Lung (tissue), 12 donors: ENCODE measurements around the gene OR6K2. TPM values are rescaled to one million over a fixed set of nuclear protein-coding genes. Genes with fewer than 3 reads are reported as not detected.
"Not testable (repeated sequence)": the region's sequence is repeated elsewhere in the genome, so short reads cannot be mapped to it uniquely, and the experiment has no call there.

Experiments used
- ATAC-seq: fragments of 200-7000 bp; cut with Tn5 transposase; one replicate; pipeline ENCODE4 v1.9.1; 2020; ENCODE audit warnings: moderate number of reproducible peaks; ENCODE audit not compliant: insufficient read depth, low FRiP score
- DNase-seq, 3 donors: peaks; one replicate each; pipeline ENCODE4 v3.0.0-alpha.2; 2013 to 2017
- H3K27ac ChIP-seq, 2 donors: one replicate each; pipeline ENCODE4 v1.5.1; 2013; ENCODE audit warnings: mild to moderate bottlenecking in 2 of 2, moderate library complexity in 2 of 2, control low read depth in 1 of 2, inconsistent platforms in 1 of 2, low read depth in 1 of 2, low read length in 1 of 2
- H3K27me3 ChIP-seq, 3 donors: one replicate each; pipeline ENCODE4 v1.5.1; 2013; ENCODE audit warnings: low read length in 2 of 3; ENCODE audit not compliant: control insufficient read depth in 3 of 3, insufficient read depth in 3 of 3
- H3K36me3 ChIP-seq, 4 donors: one replicate each; pipeline ENCODE4 v1.5.1; 2013; ENCODE audit warnings: low read length in 4 of 4, mild to moderate bottlenecking in 1 of 4, moderate library complexity in 1 of 4; ENCODE audit not compliant: control insufficient read depth in 4 of 4, insufficient read depth in 4 of 4
- H3K4me1 ChIP-seq, 5 donors: one replicate each; pipeline ENCODE4 v1.5.1; 2013; ENCODE audit warnings: low read length in 5 of 5, mild to moderate bottlenecking in 2 of 5, moderate library complexity in 1 of 5; ENCODE audit not compliant: control insufficient read depth in 5 of 5, insufficient read depth in 5 of 5
- H3K4me3 ChIP-seq: one replicate; pipeline ENCODE4 v1.5.1; 2013; ENCODE audit warnings: mild to moderate bottlenecking, control low read depth, moderate library complexity
- H3K9ac ChIP-seq, 2 donors: one replicate each; pipeline ENCODE4 v1.5.1; 2013; ENCODE audit warnings: low read length in 2 of 2, control low read depth in 1 of 2; ENCODE audit not compliant: insufficient read depth in 1 of 2
- H3K9me3 ChIP-seq, 4 donors: one replicate each; pipeline ENCODE4 v1.5.1; 2013; ENCODE audit warnings: low read length in 3 of 4, mild to moderate bottlenecking in 1 of 4, moderate library complexity in 1 of 4; ENCODE audit not compliant: control insufficient read depth in 4 of 4, insufficient read depth in 3 of 4
- WGBS, 2 donors: extraction: QIAGEN DNeasy Blood & Tissue Kit; methylation state at CpG; one replicate each; pipeline ENCODE4 v1.1.7; 2013; 5-methylcytosine and 5-hydroxymethylcytosine counted together
- polyA plus RNA-seq, 2 donors: library from polyadenylated mRNA; stranded (reverse); fragments of 200-250 nt; gene quantifications; one replicate each; pipeline ENCODE4 v1.2.1, GENCODE V29; 2013
- total RNA-seq, 2 donors: library from RNA; depleted of rRNA in 1 of 2; stranded (reverse); fragments of >200 nt in 1 of 2; gene quantifications; one replicate each; pipeline ENCODE4 v1.2.1, GENCODE V29; 2014 to 2021
- TF ChIP-seq, protein P1 (sequence below): IDR thresholded peaks from 2 replicates; pipeline ENCODE4 v1.5.1; 2012; ENCODE audit warnings: mild to moderate bottlenecking; ENCODE audit errors: control extremely low read depth, extremely low read depth
- donor health status: control.
- donor health status: control.
- donor health status: Bipolar disorder and iron deficiency.
- donor health status: healthy.
- donor health status: DM: yes; HTN: yes; CAD: no.

OR6K2 gene
- total and polyA plus RNA-seq, 4 donors = not detected

DNA sequence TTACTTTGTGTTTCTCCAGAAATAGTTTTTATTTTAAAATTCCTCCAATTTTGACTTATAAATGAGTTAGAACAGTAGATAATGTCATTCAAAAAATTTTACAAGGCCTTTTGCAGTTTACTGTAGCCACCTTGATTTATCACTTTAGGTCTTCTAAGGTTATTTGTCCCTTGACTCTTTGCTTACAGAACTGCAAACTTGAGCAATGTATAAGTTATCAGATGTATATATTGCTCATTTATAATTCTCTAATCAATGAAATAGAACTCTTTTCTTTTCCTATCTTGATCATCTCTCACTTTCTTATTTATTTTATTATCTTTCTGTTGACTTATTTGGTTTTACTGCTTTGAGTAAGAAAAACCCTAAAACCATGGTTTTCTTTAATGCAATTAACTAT, 8.1 kb downstream of the OR6K2 start:
- DNase-seq (no peak), ATAC-seq (no peak)
- TF ChIP-seq, protein P1, sequence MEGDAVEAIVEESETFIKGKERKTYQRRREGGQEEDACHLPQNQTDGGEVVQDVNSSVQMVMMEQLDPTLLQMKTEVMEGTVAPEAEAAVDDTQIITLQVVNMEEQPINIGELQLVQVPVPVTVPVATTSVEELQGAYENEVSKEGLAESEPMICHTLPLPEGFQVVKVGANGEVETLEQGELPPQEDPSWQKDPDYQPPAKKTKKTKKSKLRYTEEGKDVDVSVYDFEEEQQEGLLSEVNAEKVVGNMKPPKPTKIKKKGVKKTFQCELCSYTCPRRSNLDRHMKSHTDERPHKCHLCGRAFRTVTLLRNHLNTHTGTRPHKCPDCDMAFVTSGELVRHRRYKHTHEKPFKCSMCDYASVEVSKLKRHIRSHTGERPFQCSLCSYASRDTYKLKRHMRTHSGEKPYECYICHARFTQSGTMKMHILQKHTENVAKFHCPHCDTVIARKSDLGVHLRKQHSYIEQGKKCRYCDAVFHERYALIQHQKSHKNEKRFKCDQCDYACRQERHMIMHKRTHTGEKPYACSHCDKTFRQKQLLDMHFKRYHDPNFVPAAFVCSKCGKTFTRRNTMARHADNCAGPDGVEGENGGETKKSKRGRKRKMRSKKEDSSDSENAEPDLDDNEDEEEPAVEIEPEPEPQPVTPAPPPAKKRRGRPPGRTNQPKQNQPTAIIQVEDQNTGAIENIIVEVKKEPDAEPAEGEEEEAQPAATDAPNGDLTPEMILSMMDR = no peak
- Histone ChIP-seq H3K4me1 (no peaks in the 10 kb centered on the region), H3K27me3 (no peaks in the 10 kb centered on the region), H3K9ac (no peak overlapping the region), H3K9me3 (peaks cover 0 to 3% (median 0%) of the 10 kb centered on the region in 4 donors), H3K27ac (no peak overlapping the region), H3K4me3 (no peak overlapping the region), H3K36me3 (no peaks in the 10 kb centered on the region)

DNA sequence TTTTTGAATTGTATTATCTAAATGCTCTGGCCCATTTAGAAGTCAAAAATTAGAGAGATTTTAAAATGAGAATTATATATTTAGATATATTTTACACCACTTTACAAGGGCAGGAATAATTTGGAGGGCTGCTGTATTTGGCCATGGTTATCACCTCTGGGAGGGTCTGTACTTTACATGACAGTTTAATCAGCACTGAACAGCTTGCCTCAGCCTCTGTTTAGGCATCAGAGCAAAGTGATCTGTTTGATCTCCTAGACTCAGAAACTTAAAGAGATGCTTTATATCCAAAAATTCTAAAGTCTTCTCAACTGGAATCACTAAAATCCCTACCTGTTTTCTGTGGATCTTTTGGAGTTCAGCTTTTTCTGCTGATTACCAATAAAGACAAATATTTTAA, 8.5 kb downstream of the OR6K2 start:
- no peaks in the 10 kb centered on the region for H3K36me3 ChIP-seq
- DNase-seq = no peak

DNA sequence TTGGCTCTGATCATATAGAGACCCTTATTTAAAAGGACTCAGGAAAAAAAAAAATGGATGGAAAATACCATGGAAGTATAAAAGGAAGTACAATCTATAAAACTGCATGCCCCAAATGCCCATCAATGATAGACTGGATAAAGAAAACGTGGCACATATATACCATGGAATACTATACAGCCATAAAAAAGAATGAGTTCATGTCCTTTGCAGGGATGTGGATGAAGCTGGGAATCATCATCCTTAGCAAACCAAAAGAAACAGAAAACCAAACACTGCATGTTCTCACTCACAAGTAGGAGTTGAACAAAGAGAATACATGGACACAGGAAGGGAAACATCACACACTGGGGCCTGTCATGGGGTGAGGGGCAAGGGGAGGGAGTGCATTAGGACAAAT, 9.3 kb downstream of the OR6K2 start:
- not testable (repeated sequence) for H3K9me3 ChIP-seq, H3K9ac ChIP-seq, H3K27ac ChIP-seq, H3K27me3 ChIP-seq, H3K4me3 ChIP-seq, DNase-seq, H3K4me1 ChIP-seq, ATAC-seq, H3K36me3 ChIP-seq
- WGBS, 2 donors = 54 to 79% methylated on average over 1 of the region's 1 CpG

More for the DNA sequence above, 8.5 kb downstream of the OR6K2 start:
- Histone ChIP-seq H3K4me3 (no peak overlapping the region), H3K27ac (no peak overlapping the region), H3K27me3 (no peaks in the 10 kb centered on the region), H3K9ac (no peak overlapping the region), H3K9me3 (peaks cover 0 to 3% (median 0%) of the 10 kb centered on the region in 4 donors), H3K4me1 (no peaks in the 10 kb centered on the region)
- no peak for ATAC-seq
- TF ChIP-seq, protein P1 = no peak

- Histone ChIP-seq H3K4me3 (no peak overlapping the region), H3K27ac (no peak overlapping the region), H3K36me3 (no peaks in the 10 kb centered on the region), H3K27me3 (no peaks in the 10 kb centered on the region), H3K9ac (no peak overlapping the region), H3K4me1 (no peaks in the 10 kb centered on the region), H3K9me3 (peaks cover 0 to under 1% (median 0%) of the 10 kb centered on the region in 4 donors)
- ATAC-seq (no peak), DNase-seq (no peak)
- TF ChIP-seq, protein P1 = no peak
Measured at GRCh38 chr1:158689875-158690274, 10.6 kb downstream of the OR6K2 start.
